Type B pancreatic cell (in vitro differentiated cells): ENCODE measurements around the gene IRF8. TPM values are rescaled to one million over a fixed set of nuclear protein-coding genes. Genes with fewer than 3 reads are reported as not detected.
"Not testable (repeated sequence)": the region's sequence is repeated elsewhere in the genome, so short reads cannot be mapped to it uniquely, and the experiment has no call there.

Experiments
- DNase-seq: peaks from one replicate; pipeline ENCODE4 v3.0.0; 2021; ENCODE audit warnings: mixed read lengths; ENCODE audit not compliant: unreplicated experiment; ENCODE audit errors: extremely low spot score
- H3K27ac Mint-ChIP-seq: 2 replicates; pipeline ENCODE4 v1.8.0; 2021; ENCODE audit warnings: mild to moderate bottlenecking, mixed read lengths
- H3K27me3 Mint-ChIP-seq: 2 replicates; pipeline ENCODE4 v1.8.0; 2021; ENCODE audit warnings: mixed read lengths
- H3K36me3 Mint-ChIP-seq: 2 replicates; pipeline ENCODE4 v1.8.0; 2021; ENCODE audit warnings: mixed read lengths
- H3K4me1 Mint-ChIP-seq: one replicate; pipeline ENCODE4 v1.8.0; 2021; ENCODE audit warnings: mixed read lengths; ENCODE audit not compliant: unreplicated experiment
- H3K4me3 Mint-ChIP-seq: 2 replicates; pipeline ENCODE4 v1.8.0; 2021; ENCODE audit warnings: mild to moderate bottlenecking, mixed read lengths
- H3K9me3 Mint-ChIP-seq: 2 replicates; pipeline ENCODE4 v1.8.0; 2021; ENCODE audit warnings: mixed read lengths
- CTCF ChIP-seq: fragments of 200-600 bp; sonication (generic); conservative IDR thresholded peaks from 2 replicates; pipeline ENCODE4 v1.5.0; 2021; ENCODE audit warnings: antibody characterized with exemption, mild to moderate bottlenecking
- total RNA-seq: library from RNA; stranded (reverse); gene quantifications from 2 replicates; pipeline ENCODE4 v1.2.1, GENCODE V29; 2021; ENCODE audit warnings: low replicate concordance

Gene IRF8
- total RNA-seq, 1 donor from 2014 or later, result 12.6 TPM

GRCh38 chr16:85936816-85937215 is 37.9 kb downstream of the IRF8 start:
- H3K36me3 Mint-ChIP-seq, result no peaks in the 10 kb centered on the region
- H3K4me3 Mint-ChIP-seq, result no peak overlapping the region
- peaks cover 5% of the 10 kb centered on the region for H3K9me3 Mint-ChIP-seq
- DNase-seq, result no peak
- H3K4me1 Mint-ChIP-seq, result peaks cover 4% of the 10 kb centered on the region
- no peak overlapping the region for H3K27ac Mint-ChIP-seq
- H3K27me3 Mint-ChIP-seq, result peaks cover 59% of the 10 kb centered on the region
- no peak for TF ChIP-seq CTCF

GRCh38 chr16:85940214-85940613 is 41.3 kb downstream of the IRF8 start:
- H3K27me3 Mint-ChIP-seq, result peaks cover 51% of the 10 kb centered on the region
- H3K36me3 Mint-ChIP-seq, result no peaks in the 10 kb centered on the region
- H3K4me1 Mint-ChIP-seq, result peaks cover 2% of the 10 kb centered on the region
- no peak overlapping the region for H3K27ac Mint-ChIP-seq
- no peak for DNase-seq
- no peak for TF ChIP-seq CTCF
- peaks cover 5% of the 10 kb centered on the region for H3K9me3 Mint-ChIP-seq
- H3K4me3 Mint-ChIP-seq, result no peak overlapping the region

- no peak for TF ChIP-seq CTCF
- Mint-ChIP-seq H3K4me3 (no peak overlapping the region), H3K27ac (no peak overlapping the region), H3K36me3 (no peaks in the 10 kb centered on the region), H3K27me3 (peaks cover 47% of the 10 kb centered on the region), H3K9me3 (peaks cover 3% of the 10 kb centered on the region), H3K4me1 (peaks cover 3% of the 10 kb centered on the region)
- DNase-seq, result no peak
These were observed 43.1 kb downstream of the IRF8 start for GRCh38 chr16:85941863-85942644.

- not testable (repeated sequence) for H3K9me3 Mint-ChIP-seq, H3K4me3 Mint-ChIP-seq, H3K4me1 Mint-ChIP-seq, DNase-seq, H3K36me3 Mint-ChIP-seq, H3K27ac Mint-ChIP-seq
- H3K27me3 Mint-ChIP-seq, result peaks cover 47% of the 10 kb centered on the region
These were observed 43.7 kb downstream of the IRF8 start for GRCh38 chr16:85942659-85943058.

GRCh38 chr16:85943711-85944110 is 44.7 kb downstream of the IRF8 start:
- no peaks in the 10 kb centered on the region for H3K36me3 Mint-ChIP-seq
- no peak overlapping the region for H3K27ac Mint-ChIP-seq
- H3K27me3 Mint-ChIP-seq, result peaks cover 52% of the 10 kb centered on the region
- H3K9me3 Mint-ChIP-seq, result no peaks in the 10 kb centered on the region
- no peak overlapping the region for H3K4me3 Mint-ChIP-seq
- no peak for DNase-seq
- TF ChIP-seq CTCF, result no peak
- H3K4me1 Mint-ChIP-seq, result peaks cover 3% of the 10 kb centered on the region

GRCh38 chr16:85944572-85945423 is 45.8 kb downstream of the IRF8 start:
- H3K4me3 Mint-ChIP-seq, result no peak overlapping the region
- no peak for DNase-seq
- no peaks in the 10 kb centered on the region for H3K36me3 Mint-ChIP-seq
- no peak overlapping the region for H3K27ac Mint-ChIP-seq
- H3K4me1 Mint-ChIP-seq, result peaks cover 3% of the 10 kb centered on the region
- H3K9me3 Mint-ChIP-seq, result no peaks in the 10 kb centered on the region
- no peak for TF ChIP-seq CTCF
- H3K27me3 Mint-ChIP-seq, result peaks cover 50% of the 10 kb centered on the region
